ENCODE data around the gene ITGB8.
"Not testable (repeated sequence)": the region's sequence is repeated elsewhere in the genome, so short reads cannot be mapped to it uniquely, and the experiment has no call there.

ITGB8 gene

DNA sequence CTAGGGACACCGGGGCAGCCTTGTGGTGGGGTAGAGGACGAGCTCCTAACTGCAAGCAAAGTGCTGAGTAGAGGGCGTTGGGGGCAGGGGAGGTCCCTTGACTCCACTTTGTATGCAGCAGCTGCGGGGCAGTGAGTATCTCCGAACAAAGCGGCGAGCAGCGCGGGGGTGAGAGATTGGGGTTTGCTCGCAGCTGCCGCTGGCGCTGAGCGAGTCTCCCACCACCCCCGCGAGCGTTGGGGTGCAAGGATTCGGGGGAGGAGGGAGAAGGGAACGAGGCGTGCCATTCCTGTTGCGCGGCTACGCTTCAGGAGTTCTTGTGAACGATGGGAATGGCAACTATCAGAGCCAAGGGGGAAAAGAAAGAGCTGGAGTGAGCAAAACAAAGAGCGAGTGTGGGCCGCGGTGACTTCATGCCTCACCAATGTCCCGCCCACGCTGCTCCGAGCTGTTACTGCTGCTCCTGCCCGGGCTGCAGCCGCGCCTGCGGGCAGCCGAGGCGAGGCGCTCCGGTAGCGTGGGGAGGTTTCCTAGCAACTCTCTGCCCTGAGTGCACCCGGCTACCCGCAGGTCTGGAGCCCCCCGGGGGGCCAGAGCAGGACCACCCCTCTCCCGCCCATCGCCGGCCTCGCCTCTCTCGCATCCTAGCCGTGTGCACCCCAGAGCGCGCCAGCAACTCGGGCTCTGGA is at the start of gene ITGB8:
TSS of gene ITGB8 (plus strand) at position 662 of the 689 bp plus-strand sequence. CDS start 907 bp downstream, outside the sequence.
- DNase-seq: peak; percentile 77

DNA sequence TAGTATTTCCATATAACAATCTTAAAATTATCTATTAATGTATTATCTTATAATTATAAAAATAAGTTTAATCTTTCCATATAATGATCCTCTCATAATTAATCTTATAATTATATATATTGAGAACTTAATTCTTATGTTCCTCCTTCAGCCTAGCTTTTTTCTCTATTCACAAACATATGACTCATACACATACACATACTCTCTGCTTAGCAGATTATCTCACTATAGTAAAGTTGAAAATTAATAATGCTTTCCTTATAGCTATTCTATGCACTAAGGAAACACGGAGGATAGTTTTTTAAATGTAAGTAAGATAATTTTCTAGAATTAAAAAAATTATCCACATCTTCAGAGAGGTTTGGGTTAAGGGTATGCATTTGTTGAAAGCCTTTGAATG is 47.7 kb upstream of the ITGB8 start:
- no peak for DNase-seq

DNA sequence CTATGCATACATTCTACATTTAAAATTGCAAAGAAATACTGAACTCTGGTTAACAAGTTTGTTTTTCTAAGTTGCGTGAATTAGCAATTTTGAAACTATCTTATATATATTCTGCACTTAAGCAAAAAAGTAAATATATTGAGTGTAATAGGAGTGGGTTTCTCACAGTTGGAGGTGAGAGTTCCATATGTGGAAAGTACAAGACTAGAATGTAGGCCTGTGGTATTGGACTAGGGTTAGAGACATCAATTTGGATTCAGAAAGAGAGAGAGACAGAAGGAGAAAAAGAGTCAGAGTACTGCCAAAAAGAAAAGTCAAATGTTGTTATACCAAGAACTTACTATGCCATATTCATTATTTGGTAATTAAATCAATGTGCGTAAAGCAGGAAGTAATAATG is 47.3 kb upstream of the ITGB8 start:
- DNase-seq: no peak

DNA sequence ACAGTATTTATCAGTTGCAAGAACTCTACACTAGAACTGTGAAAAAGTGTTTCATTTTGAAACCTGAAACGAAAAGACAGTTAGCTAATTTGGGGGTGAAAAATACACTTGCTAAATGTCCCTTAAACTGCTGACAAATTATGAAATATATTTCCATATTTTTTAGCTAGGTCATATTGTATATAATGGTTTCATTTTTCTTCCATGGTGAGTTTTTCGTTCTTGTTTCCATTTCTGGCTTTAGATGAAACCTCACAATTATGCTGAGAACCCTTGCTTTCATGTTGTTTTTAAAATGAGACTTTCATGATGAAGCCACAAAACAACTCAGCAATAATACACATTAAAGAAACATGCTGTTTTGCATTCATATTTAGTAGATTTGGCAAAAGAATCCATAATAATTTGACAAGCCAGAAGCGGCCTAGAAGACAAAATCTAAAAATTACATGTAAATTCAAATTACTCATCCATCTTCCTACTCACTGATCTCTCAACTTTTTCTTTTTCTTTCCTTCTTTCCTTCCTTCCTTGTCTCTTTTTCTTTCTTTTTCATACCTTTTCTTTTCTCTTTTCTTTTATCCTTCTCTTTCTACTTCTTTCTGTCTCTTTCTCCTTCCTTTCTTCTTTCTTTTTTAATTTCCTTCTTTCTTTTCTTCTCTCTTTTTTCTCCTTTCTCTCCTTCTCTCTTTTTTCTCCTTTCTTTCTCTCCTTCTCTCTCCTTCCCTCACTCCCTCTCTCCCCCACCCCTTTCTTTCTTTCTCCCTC is 46.5 kb upstream of the ITGB8 start:
- DNase-seq: no peak

DNA sequence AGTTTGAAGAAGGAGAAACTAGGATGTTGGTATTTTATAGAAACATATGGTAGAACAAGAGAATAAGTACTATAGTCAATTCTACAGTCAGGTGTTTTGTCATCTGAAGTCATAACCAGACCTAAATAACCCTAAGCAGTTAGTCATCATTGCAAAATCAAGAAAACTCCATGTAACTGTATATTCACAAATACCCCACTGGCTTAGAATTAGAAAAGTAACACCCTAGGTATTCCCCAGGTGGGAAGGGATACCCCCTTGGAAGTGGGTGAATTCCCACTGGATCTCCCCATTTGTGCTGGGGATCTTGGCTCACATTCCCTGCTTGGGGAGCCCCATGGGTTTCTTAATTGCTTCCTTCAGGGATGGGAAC is 45.9 kb upstream of the ITGB8 start:
- DNase-seq: no peak

DNA sequence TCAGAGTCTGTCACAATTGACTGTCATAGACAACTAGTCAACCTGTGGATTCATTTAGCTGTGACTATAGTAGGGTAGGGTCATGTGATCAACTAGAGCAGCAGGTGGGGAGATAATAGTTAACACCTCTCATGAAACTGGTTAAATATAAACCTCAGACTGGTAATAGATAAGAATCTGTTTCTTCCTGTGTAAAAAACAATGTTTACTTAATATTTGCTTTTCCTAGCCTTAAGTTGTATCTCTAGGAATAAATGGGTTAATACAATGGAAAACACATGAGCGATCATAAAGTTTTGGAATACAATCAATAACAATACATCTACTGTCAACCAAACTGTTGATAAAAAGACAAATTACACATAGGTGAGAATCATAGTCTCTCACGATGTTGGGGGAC is 43.4 kb upstream of the ITGB8 start:
- no peak for DNase-seq

DNA sequence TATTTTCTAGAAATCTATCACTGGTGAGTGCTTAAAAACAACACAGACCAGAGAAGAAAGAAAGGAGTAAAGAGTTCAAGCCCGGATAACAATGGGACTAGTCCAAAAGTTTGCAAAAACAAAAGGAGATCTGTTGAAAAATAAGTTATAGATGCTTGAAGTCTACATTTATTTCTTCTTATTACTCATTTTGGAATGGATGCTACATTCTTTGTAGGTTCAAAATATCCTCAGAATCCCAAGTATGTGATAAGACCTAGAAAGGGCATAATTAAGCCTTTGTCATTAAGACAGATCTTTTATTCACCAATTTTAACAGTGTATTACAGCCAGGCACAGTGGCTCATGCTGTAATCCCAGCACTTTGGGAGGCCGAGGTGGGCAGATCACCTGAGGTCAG is 42.7 kb upstream of the ITGB8 start:
- DNase-seq: no peak

DNA sequence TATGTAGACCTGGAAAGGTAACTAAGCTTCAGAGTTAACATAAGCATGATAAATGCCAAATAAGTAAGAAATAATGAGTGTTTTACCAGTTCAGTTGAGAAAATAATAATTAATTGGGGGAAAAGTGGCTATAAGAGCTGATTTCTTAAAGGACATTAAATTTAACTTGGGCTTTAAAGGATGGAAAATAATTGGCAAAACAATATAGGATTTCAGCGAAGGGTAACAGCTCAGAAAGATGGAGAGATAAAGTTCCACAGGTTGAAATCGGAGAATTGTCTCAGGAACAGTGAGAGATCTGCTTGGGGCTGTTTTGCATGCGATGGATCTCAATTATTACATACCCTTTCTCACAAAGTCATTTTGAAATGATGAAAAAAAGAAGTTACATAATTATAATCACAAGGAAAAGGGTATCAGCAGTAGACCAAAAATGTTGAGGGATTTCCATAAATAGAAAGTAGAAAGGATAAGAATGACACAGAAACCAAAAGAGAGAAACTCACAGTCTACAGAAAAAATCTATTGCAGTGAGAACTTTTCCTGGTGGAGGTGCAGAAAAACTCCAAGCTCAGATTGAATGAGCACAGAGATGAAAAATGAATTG is 40.1 kb upstream of the ITGB8 start:
- DNase-seq: no peak

DNA sequence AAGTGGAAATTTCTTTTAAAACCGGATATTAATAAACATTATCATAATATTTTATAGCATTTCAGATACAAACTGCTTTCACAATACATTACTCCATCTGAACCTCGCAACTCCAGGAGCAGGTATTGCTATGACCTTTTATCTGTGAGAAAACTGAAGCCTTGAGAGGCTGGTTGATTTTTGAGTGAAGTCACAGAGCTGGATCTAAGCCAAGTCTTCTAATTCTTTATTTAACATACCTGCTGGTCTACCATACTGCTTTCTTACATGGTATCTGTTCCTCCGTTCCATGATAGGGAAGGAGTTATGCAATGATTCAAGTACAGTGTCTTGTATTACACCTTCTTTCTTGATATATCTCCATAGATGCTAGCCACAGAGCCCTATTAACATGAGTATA is 37.4 kb upstream of the ITGB8 start:
- no peak for DNase-seq

- DNase-seq: no peak
Observed at GRCh38 chr7:20296444-20296843, 34.3 kb upstream of the ITGB8 start.

DNA sequence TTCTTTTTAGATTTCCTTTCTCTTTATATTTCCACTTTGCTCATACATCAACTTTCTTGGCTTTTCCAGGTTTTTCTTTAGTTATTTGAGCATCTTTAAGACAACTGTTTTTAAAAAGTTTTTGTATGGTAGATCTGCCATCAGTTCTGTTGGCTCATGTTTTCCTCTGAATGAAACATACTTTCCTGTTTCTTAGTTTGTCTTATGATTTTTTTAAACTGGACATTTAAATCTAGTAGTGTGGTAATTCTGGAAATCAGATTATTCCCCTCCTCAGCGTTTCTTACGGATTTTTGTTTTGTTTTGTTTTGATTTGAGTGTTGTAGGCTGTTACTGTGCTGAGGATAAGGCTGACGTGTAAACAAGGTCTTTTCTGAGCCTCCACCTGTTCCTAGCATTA is 33.8 kb upstream of the ITGB8 start:
- DNase-seq: no peak

DNA sequence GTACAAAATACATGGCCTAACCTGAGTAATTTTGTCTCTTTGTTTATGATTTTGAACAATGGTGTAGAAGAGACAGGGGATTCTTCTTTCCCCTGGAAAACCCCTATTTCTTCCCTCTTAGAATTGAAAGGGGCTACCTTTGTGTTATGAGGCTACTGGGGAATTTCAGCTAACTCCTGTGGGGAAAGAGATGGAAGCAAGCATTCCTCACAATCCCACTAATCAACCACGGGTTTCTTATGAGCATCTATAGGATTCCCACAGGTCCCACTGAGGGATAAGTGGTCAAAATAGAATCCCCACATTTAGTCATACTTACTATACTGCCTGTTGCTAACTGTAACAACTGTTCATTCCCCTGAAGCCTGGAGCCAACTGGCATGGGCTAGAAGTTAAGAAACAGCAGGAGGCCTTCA is 32.2 kb upstream of the ITGB8 start:
- no peak for DNase-seq

DNA sequence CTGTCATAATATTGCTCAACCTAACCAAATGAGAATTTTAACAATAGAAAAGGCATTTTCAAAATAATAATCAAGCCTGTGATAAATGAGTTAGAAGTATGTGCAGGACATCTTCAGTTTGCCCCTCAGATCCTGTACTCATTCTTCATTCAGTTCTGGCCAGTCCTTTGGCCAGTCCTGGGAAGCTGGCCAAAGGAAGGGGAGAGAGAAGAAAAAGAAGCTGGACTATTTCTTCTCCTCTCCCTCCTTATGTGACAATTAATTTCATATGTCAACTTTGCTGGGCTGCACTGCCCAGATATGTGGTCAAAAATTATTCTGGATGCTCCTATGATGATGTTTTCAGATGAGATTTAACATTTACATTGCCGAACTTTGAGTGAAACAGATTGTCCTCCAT is 31.6 kb upstream of the ITGB8 start:
- DNase-seq: no peak

DNA sequence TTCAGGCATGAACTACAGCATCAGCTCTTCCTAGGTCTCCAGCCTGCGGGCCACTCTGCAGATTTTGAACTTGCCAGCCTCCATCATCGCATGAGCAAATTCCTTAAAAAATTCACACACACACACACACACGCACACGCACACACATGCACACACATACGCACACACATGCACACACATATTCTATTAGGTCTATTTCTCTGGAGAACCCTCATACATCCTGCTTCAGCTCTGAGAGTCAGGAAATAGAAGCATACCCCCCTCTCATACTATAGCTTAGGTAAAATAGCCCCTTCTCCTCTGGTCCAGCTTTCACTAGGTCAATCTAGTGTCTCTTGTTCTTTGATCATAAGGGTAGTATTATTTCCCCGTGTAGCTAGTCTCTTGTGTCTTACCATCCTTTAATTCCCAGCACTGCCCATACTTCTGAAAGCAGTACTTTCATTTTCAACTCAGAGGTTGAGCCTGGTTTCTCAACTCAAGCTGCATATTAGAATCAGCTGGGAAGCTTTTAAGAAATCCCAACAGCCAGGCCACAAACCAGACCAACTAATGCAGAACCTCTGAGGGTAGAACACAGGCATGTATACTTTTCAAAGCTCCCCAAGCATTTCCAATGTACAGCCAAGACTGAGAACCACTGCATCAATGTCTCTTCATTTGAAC is 30.9 kb upstream of the ITGB8 start:
- no peak for DNase-seq

DNA sequence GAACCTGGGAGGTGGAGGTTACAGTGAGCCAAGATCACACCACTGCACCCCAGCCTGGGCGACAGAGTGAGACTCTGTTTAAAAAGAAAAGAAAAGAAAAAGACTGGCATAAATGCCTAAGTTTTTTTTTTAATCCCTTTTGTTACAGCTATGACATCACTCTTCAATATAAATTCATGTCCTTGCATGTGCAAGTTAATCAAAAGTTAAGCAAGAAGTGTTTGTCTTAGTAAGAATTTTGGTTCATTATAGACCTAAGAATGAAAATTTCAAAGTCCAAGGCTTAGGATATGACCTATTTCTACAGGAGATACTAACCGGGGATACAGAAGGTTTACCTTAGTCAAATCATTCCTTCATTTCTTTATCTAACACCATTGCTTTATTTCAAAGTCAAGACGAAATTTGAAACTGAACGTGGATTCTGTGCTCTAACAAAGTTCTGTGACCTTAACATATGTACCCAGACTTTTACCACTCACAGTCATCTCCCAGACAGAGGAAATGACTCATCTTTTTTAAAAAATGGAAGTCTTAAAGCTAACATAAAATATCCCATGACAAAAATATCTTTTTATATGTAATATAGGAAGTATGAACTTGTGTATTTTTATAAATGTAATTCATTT is 29.3 kb upstream of the ITGB8 start:
- DNase-seq: no peak

- not testable (repeated sequence) for DNase-seq
Observed at GRCh38 chr7:20302300-20302699, 28.4 kb upstream of the ITGB8 start.

GRCh38 chr7:20302891-20303290 is 27.8 kb upstream of the ITGB8 start:
- no peak for DNase-seq

DNA sequence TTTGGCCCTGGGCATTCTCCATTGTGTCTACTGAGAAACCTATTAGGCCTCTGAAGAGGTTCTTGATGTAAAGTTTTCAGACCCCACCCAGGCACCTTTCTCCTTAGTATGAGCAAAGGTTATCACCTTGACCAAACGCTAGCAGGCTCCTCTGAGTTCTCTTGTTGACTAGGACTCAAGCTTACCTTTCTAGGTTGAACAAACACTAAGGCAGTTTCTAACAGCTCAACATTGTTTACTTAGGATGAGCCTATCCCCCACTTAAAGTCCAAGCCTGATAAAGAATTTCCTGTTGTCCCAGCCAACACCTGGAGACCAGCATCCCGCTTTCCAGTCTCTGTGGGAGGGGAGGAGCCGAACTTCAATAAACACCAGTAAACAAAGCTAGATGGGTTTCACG is 26.3 kb upstream of the ITGB8 start:
- DNase-seq: peak; percentile 59

- DNase-seq: no peak
Observed at GRCh38 chr7:20305726-20306125, 25.0 kb upstream of the ITGB8 start.

DNA sequence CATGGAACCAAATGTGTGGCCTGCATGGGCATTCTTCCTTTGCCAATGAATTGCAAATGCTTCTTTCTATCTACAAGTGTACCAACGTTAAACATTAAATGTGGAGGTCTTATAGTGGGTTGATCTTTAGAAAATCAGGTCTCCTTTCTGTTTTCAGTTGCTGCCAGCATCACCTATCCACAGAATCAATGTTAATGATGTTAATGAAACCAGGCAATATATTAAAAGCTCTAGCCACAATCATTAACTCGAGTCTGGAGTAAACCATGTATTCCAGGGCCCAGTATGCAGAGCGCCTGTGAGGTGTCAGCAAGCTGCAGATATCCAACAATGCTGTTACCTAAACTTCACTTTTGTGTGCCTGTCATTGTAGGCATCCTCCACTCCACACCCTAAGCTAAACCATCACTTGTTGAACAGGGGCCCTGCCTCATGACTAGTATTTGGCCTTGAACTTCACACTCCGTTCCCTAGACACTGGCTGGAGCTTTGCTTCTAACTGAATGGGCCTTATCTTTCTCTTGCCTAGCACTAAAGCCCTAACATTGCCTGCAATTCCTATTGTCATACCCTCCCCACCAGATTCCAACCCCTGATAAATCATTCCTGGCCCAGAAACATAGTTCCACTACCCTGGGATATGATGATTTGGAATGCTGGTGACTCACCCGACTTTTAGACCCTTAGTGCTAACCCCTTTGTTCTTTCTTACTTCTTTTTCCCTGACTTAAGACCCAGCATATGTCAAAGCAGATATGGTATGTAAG is 24.3 kb upstream of the ITGB8 start:
- no peak for DNase-seq

DNA sequence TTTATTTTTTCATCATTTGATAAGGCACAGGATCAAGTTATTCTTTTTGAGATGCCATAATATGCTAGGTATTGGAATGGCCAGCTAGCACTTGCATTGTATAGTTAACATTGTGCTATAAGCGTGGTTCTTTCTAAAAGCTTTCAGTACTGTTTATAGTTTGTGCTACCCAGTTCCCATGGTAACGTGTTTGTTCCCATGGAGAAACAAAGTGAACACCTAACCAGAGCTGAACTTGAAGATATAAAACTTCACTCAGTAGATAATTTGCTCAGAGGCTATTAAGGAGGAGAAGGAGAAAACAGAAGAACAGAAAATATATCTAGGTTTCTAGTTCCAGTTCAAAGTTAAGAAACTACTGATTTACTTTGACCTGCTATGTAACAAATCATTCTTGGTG is 23.6 kb upstream of the ITGB8 start:
- no peak for DNase-seq

GRCh38 chr7:20307901-20308300 is 22.8 kb upstream of the ITGB8 start:
- DNase-seq: peak; percentile 58
